Measurements from ENCODE around the gene WNT8B.

- TF ChIP-seq CTCF (IDR thresholded peaks at IDR 0.05): no peak
- no peak for TF ChIP-seq POLR2A (IDR thresholded peaks at IDR 0.05)
- TF ChIP-seq EP300 (IDR thresholded peaks at IDR 0.05): no peak
Observed at GRCh38 chr10:100528921-100529474, 66.2 kb downstream of the WNT8B start.
